Cardiac muscle cell (in vitro differentiated cells and primary cell): ENCODE results near the gene HOXB1. TPM values are rescaled to one million over a fixed set of nuclear protein-coding genes. Genes with fewer than 3 reads are reported as not detected.

Experiments used
- DNase-seq, 2 donors: peaks; one replicate each; pipeline versions ENCODE4 v3.0.0 to v3.0.0-alpha.2; 2010 to 2017; ENCODE audit warnings: low read depth in 1 of 2, low spot score in 1 of 2
- H3K27ac ChIP-seq: fragments of 200-600 bp; sonication (generic); 2 replicates; pipeline ENCODE4 v1.5.1; 2016
- H3K27me3 ChIP-seq: fragments of 200-600 bp; sonication (generic); 2 replicates; pipeline ENCODE4 v1.6.0; 2016; ENCODE audit warnings: control low read depth
- H3K36me3 ChIP-seq: fragments of 200-600 bp; sonication (generic); 2 replicates; pipeline ENCODE4 v1.5.1; 2016; ENCODE audit warnings: control low read depth
- H3K4me1 ChIP-seq: fragments of 200-600 bp; sonication (generic); 2 replicates; pipeline ENCODE4 v1.8.1; 2017; ENCODE audit warnings: low read depth, mild to moderate bottlenecking, mixed run types
- H3K4me3 ChIP-seq: fragments of 200-600 bp; sonication (generic); 2 replicates; pipeline ENCODE4 v1.5.1; 2016; ENCODE audit warnings: mild to moderate bottlenecking
- H3K9me3 ChIP-seq: fragments of 200-600 bp; sonication (generic); 2 replicates; pipeline ENCODE4 v1.5.1; 2017; ENCODE audit warnings: low read depth, mild to moderate bottlenecking, control low read depth
- polyA plus RNA-seq: library from polyadenylated mRNA; unstranded; fragments of >200 nt; fragmentation: Nextera tagmentation; extraction: Ambion mirVana; gene quantifications from 2 replicates; pipeline ENCODE4 v1.2.1, GENCODE V29; 2016
- total RNA-seq: library from RNA; depleted of rRNA; stranded (reverse); fragments of >200 nt; gene quantifications from 2 replicates; pipeline ENCODE4 v1.2.3, GENCODE V29; 2016
- TF ChIP-seq, protein P1 (sequence below): IDR thresholded peaks from 2 replicates; pipeline ENCODE4 v1.5.1; 2012; ENCODE audit warnings: low read depth, mild to moderate bottlenecking, low read length

HOXB1 gene
- total and polyA plus RNA-seq, 2 experiments from 2014 or later, result 6.6 to 9.1 TPM

GRCh38 chr17:48568499-48569239 lies 37.9 kb upstream of the HOXB1 start:
- H3K4me1 ChIP-seq, result peaks cover 47% of the 10 kb centered on the region
- TF ChIP-seq, protein P1, sequence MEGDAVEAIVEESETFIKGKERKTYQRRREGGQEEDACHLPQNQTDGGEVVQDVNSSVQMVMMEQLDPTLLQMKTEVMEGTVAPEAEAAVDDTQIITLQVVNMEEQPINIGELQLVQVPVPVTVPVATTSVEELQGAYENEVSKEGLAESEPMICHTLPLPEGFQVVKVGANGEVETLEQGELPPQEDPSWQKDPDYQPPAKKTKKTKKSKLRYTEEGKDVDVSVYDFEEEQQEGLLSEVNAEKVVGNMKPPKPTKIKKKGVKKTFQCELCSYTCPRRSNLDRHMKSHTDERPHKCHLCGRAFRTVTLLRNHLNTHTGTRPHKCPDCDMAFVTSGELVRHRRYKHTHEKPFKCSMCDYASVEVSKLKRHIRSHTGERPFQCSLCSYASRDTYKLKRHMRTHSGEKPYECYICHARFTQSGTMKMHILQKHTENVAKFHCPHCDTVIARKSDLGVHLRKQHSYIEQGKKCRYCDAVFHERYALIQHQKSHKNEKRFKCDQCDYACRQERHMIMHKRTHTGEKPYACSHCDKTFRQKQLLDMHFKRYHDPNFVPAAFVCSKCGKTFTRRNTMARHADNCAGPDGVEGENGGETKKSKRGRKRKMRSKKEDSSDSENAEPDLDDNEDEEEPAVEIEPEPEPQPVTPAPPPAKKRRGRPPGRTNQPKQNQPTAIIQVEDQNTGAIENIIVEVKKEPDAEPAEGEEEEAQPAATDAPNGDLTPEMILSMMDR, result no peak

DNA sequence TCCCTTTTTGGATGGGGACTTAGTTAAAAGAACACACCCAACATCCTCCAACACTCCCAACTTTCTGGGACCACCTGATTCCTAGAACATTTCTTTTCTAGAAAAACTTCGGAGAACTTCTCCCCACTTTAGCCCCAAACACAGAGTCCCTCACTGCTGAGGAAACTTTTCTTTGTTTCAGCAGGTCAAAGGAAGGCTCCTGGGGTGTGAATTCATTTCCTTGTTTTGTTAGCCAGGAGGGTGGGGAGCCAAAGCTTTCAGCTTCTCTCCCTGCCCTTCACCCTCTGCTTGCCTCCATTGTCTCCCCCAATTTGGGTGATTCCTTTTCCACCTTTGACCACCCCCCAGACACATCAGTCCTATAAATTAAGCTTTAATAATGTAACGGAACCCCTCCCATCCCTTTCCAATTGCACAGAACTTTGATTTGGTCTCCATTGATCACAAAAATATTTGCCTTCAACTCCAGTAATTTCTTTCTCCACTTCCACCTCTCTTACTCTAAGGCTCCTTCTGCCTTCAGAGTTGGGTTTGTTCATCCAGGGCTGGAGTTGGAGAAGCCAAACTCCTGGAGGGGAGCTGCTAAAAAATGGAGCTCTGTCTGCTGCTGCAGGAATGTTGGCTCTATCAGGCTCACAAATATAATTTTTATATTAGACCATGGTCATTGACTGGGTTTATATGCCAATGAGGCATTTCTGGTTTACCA lies 37.0 kb upstream of the HOXB1 start:
- Histone ChIP-seq H3K27me3 (peaks cover 100% of the 10 kb centered on the region), H3K27ac (no peak overlapping the region), H3K9me3 (no peaks in the 10 kb centered on the region), H3K4me3 (no peak overlapping the region), H3K4me1 (peaks cover 47% of the 10 kb centered on the region), H3K36me3 (no peaks in the 10 kb centered on the region)
- TF ChIP-seq, protein P1, result no peak
- DNase-seq, result no peak

More at GRCh38 chr17:48568499-48569239, 37.9 kb upstream of the HOXB1 start:
- Histone ChIP-seq H3K4me3 (peak overlapping the region; percentile 2), H3K27me3 (peaks cover 100% of the 10 kb centered on the region), H3K27ac (no peak overlapping the region), H3K9me3 (no peaks in the 10 kb centered on the region), H3K36me3 (no peaks in the 10 kb centered on the region)
- no peak for DNase-seq

DNA sequence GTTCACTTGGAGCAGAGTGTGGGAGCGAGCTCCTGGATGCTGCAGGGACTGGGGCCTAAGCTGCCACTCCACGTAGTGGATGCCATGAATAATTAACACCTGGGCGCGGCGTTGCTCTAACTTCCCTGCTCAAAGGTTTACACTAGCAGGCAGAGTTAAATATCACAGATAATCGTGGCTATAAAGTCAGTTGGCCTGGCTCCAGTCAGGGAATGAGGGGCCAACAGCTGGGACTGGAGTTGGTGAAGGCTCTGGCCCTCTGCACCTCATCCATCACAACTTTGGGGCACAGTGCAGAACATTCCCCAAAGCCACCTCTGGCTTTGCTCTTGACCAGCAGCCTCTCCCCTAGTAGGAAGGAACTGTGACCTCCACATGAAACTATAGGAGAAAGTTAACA lies 36.4 kb upstream of the HOXB1 start:
- Histone ChIP-seq H3K4me1 (peaks cover 46% of the 10 kb centered on the region), H3K27ac (no peak overlapping the region), H3K9me3 (no peaks in the 10 kb centered on the region), H3K27me3 (peaks cover 100% of the 10 kb centered on the region), H3K4me3 (no peak overlapping the region), H3K36me3 (no peaks in the 10 kb centered on the region)
- DNase-seq, result no peak
- TF ChIP-seq, protein P1, result no peak

GRCh38 chr17:48566717-48567116 lies 35.9 kb upstream of the HOXB1 start:
- H3K27ac ChIP-seq, result no peak overlapping the region
- no peak overlapping the region for H3K4me3 ChIP-seq
- H3K4me1 ChIP-seq, result peaks cover 46% of the 10 kb centered on the region
- H3K36me3 ChIP-seq, result no peaks in the 10 kb centered on the region
- TF ChIP-seq, protein P1, result no peak
- no peaks in the 10 kb centered on the region for H3K9me3 ChIP-seq
- peaks cover 100% of the 10 kb centered on the region for H3K27me3 ChIP-seq
- DNase-seq, result no peak

DNA sequence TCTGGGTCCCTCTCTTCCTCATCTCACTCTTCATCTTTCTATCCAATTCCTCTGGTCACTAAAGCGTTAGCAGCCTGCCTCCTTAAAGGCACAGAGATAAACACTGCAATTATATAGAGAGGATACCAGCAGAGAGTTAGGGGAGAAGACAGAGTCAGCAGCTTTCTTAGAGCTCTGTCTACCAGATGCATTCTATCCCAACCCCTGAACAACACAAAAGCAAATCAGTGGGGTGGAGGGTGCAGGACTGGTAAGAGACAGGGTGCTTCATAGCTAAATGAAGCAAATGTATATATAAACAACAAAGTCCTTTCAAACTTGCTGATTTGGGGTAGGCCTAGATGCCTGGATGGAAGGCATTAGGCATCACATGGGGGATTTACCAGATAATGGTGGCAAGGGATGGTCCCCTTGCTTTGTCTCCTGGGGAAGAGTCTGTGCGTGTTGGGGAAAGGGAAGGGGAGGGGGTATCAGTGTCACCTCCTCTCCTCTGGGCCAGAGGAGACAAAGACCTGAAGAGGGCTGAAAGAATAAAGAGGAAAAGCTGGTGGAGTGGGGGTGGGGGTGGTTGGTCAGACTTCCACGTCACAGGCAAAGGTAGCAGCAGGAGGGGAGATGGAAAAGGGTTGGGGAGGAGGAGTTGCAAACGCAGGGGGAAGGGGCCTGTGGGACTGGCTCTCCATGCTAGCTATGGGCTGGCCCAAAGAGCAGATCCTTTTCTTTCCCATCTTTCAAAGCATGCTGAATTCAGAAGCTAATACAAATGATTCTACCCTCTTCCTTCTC lies 35.3 kb upstream of the HOXB1 start:
- no peaks in the 10 kb centered on the region for H3K36me3 ChIP-seq
- no peak overlapping the region for H3K27ac ChIP-seq
- peaks cover 42% of the 10 kb centered on the region for H3K4me1 ChIP-seq
- H3K4me3 ChIP-seq, result no peak overlapping the region
- no peak for DNase-seq
- TF ChIP-seq, protein P1, result no peak
- H3K27me3 ChIP-seq, result peaks cover 100% of the 10 kb centered on the region
- no peaks in the 10 kb centered on the region for H3K9me3 ChIP-seq
